ENCODE measurements around the gene SLC43A1. TPM values are rescaled to one million over a fixed set of nuclear protein-coding genes. Genes with fewer than 3 reads are reported as not detected.
"Not testable (repeated sequence)": the region's sequence is repeated elsewhere in the genome, so short reads cannot be mapped to it uniquely, and the experiment has no call there.

Gene SLC43A1
- total RNA-seq, 1 donor from 2014 or later: 2.0 TPM

DNA sequence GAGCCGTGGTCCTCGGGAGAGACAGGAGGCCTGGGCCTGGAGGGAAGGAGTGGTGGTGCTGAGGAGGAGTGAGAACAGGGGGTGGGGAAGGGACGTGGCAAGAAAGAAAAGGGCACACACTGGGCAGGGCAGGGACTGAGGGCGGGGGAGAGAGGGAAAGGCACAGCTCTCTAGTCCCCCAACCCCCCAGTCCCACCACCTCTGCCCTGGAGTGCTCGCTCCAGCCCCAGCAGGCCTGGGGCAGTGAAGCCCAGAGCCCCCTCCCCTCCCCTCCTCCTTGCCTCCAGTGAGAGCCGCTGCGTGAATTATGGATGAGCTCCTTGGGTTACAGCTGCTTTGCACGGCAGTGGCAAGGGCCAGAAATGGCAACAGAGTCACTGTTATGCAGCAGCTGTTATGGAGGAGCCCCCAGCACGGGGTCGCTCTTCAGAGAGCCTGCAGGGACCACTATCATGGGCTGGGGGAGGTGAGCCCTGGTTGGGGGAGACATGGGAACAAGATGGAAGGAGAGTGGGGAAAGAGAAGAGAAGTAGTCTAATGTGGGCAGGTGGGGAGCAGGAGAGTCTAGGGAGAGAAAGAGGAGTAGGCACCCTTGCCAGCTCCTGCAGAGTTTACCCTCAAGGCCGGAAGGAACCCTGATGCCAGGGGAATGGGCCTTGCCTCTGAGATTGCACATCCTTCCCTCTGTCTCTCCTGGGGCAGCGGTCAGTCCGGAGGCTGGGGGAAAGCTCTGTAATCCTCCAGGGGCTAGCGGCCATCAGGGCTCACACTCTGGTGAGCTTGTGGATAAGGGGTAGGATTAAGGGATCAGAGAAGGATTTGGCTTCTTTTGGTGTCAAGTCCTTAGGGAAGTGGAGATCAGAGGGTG lies 51.6 kb downstream of the SLC43A1 start:
- no peak for DNase-seq (ENCODE audit: low spot score in 2 of 2)
- no peak for FAIRE-seq

DNA sequence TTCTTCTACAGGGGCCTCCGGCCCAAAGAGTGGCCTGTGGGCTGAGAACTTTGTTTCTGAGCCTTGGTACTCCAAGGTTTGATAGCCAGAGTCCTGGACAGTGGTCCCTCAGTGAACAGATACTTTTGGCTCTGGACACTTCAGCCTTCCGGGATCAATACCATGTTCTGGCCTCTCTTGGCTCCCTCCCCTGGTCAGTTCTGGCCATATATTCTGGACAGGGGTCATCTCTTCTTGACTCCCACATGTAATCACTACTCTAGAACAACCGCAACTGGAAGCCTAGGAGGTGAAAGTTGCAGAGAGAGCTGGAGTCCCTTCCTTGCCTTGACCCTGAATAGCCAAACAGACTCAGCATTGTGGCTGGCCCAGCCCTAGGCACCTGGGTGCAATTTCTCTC lies 52.9 kb downstream of the SLC43A1 start:
- FAIRE-seq (no peak), DNase-seq (ENCODE audit: low spot score in 2 of 2) (peak in 1 of 2 donors; percentile 26)

DNA sequence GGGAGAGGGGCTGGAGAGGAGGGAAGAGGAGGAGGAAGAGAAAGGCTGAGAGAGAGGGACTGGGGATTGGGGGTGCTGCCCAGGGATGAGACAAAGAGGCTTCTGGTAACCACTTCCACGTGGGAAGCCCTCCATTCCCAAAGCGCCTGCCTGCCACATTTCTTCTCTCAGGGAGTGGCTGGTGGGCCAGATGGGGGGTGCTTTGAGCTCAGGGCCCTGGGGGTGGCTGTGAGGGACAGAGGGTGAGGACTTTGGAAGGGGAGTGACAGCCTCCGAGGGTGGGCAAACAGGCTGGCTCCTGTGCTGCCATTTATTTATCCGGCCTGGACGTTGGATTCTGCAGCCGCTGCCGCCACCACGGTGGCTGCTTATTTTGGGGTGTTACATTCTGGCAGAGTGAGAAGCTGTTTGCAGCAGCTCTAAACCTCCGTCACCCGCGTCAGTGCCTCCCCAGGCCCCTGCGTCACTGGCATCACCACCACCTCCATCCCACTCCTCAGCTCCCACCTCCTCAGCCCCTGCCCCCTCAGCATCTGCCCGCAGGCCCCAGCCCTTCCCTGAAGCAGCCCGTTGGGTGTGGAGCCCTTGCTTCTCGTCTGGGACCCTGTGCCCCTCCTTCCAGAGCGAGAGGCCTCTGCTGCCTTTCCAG lies 53.5 kb downstream of the SLC43A1 start:
- DNase-seq (ENCODE audit: low spot score in 2 of 2) (peak in 1 of 2 donors; percentile 18), FAIRE-seq (no peak)

DNA sequence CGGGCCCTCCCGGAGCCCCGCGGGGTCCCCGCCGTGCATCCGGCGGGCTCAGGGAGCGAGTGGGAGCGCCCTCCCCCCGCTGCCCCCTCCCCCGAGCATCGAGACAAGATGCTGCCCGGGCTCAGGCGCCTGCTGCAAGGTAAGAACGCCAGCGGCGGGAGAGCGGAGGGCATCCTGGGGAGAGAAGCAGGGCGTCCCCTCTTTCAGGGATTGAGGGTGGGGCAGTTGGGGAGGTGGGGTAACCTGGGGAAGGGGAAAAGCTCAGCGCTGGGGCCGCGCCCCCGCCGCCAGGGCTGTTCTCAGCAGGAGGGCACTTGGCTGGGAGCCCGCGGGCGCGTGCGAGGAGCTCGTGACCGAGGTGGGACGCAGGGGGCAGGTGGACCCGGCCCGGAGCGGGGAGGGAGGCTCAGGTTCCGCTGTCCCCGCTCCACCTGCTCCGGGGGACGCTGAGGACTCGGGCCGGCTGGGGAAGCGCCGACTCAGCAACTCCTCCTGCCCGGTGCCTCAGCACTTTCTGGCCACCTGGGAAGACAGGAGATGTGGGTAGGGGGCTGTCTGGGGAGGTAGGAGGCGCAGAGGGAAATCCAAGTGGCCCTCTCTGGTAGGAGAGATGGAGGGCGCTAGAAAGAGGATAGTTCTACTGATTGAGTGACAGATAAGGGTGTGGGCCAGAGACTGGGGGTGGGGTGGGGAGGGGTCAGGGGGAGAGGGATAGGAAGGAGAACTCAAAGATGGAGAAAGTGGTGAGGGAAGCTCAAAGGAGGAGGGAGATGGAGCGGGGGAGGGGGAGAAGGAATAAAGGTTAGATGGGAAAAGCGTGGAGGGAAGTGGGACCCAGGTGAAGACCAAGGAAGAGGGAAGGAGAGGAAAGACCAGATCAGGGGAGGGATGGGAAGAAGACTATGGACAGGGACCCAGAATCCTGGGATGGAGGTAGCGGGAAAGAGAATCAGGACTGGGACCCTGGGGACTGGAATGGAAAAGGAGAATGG lies 54.4 kb downstream of the SLC43A1 start:
- DNase-seq (ENCODE audit: low spot score in 2 of 2) (peak in 1 of 2 donors; percentile 25), FAIRE-seq (no peak)

DNA sequence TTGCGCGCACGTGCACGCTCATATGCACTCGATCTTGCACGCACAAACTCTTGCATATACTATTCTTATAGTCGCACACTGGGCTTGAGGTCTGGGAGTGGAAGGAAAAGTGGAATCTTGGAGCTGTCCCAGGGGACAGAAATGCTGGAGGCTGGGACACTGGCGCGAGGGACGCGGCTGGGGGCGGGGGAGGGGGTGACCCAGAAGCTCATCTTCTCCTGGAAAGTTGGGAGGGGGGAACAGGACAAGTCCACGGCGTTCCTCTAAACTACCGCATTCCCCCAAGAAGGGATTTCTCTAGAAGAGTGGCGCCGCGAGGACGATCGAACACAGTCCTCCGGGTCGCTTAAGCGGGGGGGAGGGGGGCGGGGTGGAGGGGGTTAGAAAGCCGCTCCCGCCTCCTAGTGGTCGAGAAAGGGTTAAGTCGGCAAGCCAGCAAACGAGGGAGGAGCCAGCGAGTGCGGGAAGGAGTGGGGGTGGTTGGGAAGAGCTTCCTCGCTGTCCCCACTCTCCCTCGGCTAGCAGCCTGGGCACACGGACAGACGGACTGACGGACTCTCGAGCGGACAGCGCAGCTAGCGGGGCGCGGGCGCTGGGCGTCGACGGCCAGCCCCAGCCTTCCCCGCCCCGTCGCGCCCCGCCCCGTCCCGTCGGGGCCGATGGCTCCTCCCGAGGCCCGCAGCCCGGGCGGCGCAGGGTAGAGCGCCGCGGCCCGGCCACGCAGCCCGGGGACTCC lies 55.3 kb downstream of the SLC43A1 start, which contains the start of gene RTN4RL2:
TSS of gene RTN4RL2 (plus strand) at position 507 of the 736 bp plus-strand sequence. CDS start 338 bp downstream, outside the sequence.
- no peak for FAIRE-seq
- DNase-seq (ENCODE audit: low spot score in 2 of 2): peak; percentile 66 to 70

DNA sequence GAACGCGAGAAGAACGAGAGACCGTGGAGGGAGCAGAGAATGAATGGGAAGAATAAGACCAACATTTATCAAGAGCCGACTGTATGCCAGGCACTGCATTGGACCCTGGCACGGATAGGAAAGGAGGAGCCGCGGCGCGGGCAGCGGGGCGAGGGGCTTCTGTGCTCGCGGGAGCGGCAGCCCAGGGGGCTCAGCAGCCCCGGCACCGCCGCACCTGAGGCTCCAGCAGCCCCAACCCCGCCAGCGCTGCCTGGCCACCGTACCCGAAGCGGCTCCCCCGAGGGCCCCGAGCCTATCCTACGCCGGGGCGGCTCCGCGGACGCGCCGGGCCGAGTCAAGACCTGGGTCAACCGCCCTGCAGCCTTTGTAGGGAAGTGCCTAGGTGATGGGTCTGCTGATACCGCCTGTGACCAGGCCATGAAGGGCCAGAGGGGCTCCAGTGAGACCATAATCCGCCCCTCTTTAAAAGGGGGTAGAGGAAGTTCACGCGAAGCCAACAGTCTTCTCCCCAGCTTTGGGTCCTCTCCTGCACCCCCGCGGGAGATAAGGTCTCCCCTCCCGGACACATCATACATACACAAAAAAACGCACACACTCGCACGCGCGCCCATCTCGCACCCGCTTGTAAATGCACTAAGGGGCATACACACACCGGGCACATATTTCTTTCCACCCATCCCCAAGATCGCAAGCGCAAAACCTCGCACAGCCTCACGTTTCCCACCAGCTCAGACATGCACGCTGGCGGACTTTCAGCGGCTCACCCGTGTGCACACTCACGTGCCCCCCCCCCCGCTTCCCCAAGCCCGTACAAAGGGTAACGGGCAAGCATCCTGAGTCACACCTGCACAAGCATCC lies 56.1 kb downstream of the SLC43A1 start:
- no peak for FAIRE-seq
- peak; percentile 25 to 37 for DNase-seq (ENCODE audit: low spot score in 2 of 2)

DNA sequence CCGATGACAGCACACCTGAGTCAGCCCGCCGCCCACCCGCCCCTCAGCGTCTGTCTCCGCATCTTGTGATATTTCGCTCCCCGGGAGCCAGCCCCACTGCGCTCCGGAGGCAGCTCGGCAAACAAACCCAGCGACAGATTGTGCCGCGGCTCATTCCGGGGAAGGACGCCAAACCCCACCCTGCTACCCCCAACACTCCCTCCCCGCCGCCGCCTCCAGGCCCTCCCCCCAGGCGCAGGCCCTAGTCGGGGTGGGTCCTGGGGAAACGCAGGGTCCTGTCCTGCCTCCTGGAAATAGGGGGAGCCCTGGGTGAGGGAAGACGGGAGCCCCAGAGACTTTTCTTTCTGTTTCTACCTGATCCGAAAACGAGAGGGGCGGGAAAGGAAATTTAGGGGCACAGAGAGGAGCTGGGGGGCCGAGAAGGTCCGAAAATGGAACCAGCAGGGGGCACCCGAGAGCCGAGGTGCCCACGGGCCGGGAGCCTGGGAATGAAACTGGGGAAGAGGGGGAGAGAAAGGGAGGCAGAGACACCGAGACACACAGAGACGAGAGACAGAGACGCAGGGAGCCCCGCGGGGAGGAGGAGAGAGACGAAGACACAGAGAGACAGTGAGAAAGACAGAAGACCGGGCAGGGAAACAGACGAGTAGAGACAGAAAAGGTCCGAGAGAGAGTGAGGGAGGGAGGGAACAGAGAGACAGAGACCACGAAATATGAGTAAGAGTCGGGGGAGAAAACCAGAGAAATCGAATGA lies 56.9 kb downstream of the SLC43A1 start:
- no peak for FAIRE-seq
- peak; percentile 61 to 63 for DNase-seq (ENCODE audit: low spot score in 2 of 2)

DNA sequence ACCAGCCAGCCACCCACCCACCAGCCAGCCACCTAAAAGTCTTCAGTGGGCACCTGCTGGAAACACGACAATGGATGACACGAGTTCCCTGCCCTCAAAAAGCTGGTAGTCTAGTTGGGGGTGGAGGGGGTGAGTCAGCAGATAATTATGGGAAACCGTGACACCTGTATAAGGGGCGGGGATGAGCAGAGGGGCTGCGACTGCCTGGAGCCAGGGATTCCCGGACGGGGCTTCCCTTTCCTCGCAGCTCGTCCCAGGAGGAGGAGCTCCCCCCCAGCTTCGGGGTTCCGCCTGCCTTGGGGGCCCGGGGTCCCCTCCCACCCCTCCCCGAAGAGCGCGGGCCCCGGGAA lies 57.5 kb downstream of the SLC43A1 start:
- no peak for DNase-seq (ENCODE audit: low spot score in 2 of 2)
- no peak for FAIRE-seq

DNA sequence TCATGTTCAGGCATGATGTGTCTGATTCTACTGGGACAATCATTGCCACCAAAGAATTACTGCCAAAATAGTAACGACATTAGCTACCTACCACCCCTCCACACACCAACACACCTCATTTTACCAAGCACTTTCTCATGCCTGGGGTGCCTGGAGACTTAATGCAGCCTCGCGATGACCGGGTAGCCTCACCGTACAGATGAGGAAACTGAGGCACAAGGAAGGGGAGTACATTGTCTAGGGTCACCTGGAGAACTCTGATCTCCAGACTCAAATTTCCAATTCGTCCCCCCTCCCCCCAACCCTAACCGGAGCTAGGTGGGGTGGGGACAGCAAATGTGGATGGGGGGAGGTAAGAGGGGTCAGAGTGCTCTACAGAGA lies 57.9 kb downstream of the SLC43A1 start:
- DNase-seq (ENCODE audit: low spot score in 2 of 2) (no peak), FAIRE-seq (no peak)

DNA sequence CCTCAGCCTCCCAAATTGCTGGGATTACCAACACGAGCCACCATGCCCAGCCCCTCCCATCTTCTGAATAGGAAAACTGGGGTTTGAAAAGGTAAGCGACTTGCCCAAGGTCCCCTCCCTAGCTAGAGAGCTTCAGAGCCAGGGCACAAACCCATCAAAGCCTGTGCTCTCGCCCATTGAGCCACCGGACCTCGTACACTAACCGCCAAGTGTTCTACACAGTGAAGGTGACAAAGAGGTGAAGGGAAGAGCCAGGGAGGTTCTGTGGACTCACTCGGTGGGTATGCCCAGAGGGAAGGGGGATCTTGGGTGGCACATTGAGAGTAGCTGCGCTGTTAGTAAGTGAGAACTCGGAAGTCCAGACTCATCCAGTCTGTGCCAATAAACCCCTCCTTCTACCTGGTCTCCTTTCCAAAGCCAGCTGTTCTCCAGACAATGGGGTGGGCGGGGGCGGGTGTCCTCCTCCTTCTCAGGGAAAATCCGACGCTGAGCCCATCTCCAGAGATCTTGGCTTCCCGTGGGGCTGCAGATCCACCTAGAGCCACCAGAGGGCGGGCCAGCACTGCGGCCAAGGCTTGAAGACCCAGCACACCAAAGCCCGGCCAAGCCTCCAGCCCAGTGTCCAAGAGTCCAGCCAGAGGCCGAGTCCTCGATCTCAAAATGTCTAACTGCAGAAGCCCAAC lies 58.4 kb downstream of the SLC43A1 start:
- no peak for FAIRE-seq
- peak; percentile 84 to 87 for DNase-seq (ENCODE audit: low spot score in 2 of 2)

DNA sequence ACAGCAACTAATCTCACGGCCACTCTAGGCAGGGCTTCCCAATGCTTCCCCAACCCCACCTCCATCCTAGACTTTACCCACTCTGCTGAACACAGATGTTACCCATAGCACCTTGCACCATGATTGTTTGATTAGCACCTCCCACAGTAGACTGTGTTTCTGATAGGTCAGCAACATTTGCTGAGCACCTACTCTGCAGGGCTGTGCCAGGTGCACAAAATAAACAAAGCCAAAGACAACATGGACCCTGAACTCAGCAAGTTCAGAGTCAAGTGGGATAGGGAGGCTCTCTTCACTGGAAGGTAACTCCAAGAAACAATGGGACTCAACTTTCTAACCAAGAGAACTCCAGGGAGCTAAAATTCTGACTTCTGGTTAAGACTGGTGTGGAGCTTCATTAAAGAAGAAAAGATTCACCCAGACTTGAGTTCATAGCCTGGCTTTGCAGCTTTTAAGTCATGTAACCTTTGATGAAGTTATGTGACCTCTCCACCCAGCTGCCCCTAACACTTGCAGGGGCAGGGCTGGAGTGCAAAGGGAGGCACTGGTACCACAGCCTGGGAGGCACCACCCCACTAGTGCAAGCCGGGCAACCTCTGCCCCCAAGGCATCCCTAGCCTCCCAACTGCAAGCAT lies 61.8 kb downstream of the SLC43A1 start:
- DNase-seq (ENCODE audit: low spot score in 2 of 2) (no peak), FAIRE-seq (no peak)

DNA sequence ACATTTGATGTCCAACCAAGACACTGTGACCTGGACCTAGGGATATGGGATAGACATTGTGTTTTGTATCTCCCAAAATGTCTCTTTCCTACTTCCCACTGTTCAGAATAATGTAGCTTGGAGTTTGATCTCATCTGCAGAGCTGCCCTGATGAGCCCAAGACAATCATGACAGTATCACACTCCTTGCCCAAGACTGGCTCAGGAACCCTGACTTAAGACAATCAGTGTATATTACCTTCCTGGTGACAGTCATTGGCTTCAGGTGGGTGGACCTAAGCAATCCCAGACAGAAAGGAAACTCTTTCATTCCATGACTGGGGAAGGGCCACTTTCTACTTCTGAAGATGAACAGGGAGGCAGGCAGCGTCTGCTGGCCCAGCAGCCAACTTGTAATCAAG lies 69.4 kb downstream of the SLC43A1 start:
- DNase-seq (ENCODE audit: low spot score in 2 of 2): no peak

DNA sequence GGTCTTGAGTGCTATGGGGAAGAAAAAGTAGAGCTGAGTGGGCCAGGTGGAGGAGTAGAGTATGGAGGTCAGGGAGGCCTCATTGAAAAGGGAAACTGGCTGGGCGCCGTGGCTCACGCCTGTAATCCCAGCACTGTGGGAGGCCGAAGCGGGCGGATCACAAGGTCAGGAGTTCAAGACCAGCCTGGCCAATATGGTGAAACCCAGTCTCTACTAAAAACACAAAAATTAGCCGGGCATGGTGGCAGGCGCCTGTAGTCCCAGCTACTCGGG lies 70.4 kb downstream of the SLC43A1 start:
- not testable (repeated sequence) for DNase-seq (ENCODE audit: low spot score in 2 of 2); FAIRE-seq

More for the DNA sequence above, 69.4 kb downstream of the SLC43A1 start:
- no peak for FAIRE-seq

DNA sequence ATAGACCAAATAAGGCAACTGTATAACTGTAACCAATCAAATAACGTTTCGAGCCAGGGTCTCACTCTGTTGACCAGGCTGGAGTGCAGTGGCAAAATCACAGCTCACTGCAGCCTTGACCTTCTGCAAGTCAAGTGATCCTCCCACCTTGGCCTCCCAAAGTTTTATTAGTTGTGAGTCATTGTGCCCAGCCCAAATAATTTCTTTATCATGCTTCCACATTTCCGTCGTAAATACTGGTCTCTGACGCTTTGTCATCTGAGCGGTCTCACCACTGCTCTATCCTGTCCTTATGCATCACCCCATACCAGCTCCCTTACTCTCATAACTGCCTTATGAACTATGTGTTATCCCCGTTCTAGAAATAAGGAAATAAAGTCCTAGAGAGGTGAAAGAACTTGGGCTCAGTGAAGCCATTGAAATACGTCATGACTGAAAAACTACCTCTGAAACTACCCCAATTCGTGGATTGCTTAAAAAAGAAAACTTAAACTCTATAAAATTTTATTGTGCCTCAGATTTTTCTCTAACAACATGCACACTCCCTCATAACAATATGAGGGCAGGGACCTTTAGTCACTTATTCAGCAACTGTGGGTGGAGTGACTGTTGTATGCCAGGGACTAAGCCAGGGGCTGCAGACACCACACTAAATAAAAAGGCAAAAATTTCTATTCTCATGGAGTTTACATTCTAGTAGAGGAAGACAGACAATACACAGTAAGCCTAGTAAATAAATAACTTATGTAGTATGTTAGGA lies 71.0 kb downstream of the SLC43A1 start:
- no peak for FAIRE-seq
- DNase-seq (ENCODE audit: low spot score in 2 of 2): no peak

DNA sequence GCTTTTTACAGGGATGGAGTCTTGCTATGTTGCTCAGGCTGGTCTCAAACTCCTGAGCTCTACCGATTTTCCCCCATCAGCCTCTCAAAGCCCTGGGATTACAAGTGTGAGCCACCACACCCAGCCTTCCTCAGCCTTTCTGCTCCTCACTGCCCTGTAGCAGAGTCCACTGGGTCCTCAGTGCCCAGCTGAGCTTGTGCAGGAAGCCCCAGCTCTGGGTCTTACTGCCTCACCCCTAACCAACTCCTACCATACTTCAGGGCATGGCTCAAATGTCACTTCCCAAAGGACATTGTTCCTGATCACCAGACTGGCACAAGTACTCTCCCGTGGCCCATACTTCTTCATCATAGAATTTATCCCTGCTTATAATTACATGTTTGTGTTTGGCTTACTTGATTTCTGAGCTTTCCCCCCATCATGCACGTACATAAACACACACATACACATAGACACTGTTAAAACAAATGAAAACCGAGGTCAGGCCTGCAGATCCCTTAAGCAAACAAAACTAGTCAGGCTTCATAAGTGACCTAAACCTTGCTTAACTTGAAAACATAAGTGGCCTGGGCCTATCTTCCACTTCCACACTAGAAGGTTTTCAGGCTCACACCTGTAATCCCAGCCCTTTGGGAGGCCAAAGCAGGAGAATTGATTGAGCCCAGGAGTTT lies 74.6 kb downstream of the SLC43A1 start:
- FAIRE-seq: no peak

DNA sequence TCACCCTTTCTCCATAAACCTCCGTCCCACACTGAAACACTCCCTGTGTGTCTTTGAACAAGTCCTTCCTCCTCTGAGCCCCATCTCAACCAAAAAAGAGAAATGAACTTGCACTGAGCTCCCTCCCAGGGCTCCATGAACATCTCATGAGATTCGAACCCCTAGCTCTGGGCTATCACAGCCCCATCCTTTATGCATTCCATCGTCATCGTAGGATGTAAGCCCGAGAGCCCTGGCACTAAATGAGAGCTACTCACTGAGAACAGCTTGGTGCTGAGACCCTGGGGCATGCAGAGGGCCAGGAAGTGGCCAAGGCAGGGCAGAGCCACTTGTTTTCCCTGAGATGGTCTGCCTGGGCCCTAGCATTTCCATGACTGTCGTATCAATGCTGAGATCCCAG lies 75.7 kb downstream of the SLC43A1 start:
- FAIRE-seq: no peak
- DNase-seq (ENCODE audit: low spot score in 2 of 2): no peak

More for the DNA sequence above, 74.6 kb downstream of the SLC43A1 start:
- DNase-seq (ENCODE audit: low spot score in 2 of 2): no peak
